GM18867 (cell line): Measurements from ENCODE around the gene XPO5.
"Not testable (repeated sequence)": the region's sequence is repeated elsewhere in the genome, so short reads cannot be mapped to it uniquely, and the experiment has no call there.

Source experiments
- ATAC-seq: cut with Tn5 transposase; IDR thresholded peaks from one replicate; pipeline ENCODE4 v1.9.1; 2021; ENCODE audit warnings: mild to moderate bottlenecking, moderate library complexity; ENCODE audit not compliant: unreplicated experiment

The XPO5 gene

DNA sequence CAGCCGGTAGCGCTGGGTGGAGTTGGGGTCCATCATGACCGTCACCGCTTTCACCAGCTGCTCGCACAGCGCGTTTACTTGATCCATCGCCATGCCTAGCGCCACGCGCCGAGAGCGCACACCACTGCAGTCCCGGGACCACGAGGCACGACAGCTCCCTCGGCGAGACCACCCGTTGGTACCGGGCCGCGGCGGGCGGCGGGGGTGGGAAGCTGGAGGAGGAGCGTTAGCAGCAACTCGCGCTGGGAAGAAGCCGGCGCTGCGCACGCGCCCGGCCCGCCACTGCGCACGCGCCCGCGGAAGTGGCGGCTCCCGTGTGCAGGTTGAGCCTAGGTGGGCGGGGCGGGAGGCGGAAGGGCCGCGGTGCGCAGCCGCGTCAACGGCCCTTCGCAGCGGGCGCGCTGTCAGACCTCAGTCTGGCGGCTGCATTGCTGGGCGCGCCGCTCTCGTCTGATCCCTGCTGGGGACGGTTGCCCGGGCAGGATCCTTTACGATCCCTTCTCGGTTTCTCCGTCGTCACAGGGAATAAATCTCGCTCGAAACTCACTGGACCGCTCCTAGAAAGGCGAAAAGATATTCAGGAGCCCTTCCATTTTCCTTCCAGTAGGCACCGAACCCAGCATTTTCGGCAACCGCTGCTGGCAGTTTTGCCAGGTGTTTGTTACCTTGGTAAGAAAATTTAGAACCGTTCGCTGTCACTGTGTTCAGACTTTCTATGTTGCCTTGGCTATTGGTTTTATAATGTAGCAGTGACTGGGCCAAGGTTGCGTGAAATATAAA is at the start of gene XPO5, which contains the start of gene POLH:
XPO5 (minus strand) TSS at position 267 of the 780 bp plus-strand sequence; CDS start at position 93, 174 bp downstream.
POLH (plus strand) TSS at position 414 of the 780 bp plus-strand sequence. CDS start 6,135 bp downstream, outside the sequence.
- peak; percentile 92 for ATAC-seq

GRCh38 chr6:43625393-43625992 is 49.7 kb upstream of the XPO5 start:
- no peak for ATAC-seq

- no peak for ATAC-seq
Observed at GRCh38 chr6:43624786-43625288, 49.0 kb upstream of the XPO5 start.

- no peak for ATAC-seq
Observed at GRCh38 chr6:43623880-43624785, 48.3 kb upstream of the XPO5 start.

DNA sequence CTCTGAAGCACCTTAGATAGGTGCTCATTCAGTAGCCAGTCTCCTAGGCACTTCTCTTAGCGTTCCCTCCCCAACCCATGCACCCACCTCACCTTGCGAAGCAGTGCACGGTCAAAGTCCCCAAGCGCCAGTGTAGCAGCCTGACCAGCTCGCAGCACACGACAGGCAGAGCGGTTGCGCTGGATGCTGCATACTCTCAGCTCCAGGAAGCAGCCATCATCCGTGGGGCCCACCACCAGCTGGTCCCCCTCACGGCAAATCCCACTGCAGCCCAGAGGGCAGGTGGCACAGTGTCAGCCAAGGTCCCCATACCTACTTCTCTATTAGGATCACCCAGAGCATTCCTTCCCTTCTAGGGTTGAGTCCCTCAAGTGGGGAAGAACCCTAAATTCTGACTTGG is 46.7 kb upstream of the XPO5 start:
- no peak for ATAC-seq

GRCh38 chr6:43621836-43622180 is 46.0 kb upstream of the XPO5 start:
- ATAC-seq = no peak

DNA sequence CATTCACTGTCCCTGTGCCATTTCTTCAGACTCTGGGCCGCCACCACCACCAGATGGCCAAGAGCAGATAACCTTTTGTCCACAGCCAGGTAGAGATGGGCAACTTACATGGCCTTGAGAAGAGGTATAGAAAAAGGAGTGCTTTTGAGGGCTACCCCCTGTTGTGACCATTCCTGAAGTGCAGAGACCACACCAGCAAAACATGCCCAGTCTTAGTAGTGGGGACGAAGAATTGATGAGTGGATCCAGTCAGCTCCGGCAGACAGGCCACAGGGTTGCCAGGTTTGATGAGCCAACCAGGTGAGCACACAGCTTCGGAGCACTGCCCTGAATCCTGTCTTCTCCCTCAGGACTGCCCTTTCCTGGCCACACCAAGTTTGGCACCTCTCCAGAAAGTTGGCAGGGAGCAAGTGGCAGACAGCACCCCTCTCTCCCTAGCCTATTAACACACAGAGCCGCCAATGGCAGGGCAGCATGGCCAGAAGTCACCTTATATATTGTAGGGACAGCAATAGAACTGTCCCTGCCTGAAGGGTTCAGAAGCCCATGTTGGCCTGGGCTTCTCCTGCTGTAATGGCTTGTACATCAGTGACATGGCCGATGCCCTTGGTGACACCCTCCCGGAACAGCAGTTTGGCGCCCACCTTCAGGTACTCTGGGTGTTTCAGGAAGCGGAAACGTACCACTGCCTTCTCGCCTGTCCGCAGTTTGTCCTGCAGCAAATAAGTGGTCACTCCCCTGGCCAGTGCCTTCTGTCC is 45.4 kb upstream of the XPO5 start:
- no peak for ATAC-seq

DNA sequence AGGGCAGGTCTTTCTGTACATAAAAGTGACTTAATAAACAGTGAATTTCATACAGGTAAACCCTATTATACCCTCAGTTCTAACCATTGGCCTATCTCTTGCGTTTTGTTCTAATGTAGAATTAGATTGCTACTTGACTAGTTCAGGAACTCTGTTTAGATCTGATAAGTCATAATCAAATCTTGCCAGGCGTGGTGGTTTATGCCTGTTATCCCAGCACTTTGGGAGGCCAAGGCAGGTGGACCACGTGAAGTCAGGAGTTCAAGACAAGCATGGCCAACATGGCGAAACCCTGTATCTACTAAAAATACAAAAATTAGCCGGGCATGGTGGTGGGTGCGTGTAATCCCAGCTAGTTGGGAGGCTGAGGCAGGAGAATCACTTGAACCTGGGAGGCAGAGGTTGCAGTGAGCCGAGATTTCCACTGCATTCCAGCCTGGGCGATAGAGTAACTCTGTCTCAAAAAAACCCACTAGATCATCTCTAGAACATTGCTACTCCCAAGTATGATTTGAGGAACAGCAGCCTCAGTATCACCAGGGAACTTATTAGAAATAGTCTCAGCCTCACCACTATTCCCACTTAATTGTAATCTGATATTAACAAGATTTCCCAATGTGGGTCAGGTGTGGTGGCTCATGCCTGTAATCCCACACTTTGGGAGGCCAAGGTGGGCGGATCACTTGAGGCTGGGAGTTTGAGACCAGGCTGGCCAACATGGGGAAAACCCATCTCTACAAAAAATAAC is 41.1 kb upstream of the XPO5 start:
- ATAC-seq = no peak

DNA sequence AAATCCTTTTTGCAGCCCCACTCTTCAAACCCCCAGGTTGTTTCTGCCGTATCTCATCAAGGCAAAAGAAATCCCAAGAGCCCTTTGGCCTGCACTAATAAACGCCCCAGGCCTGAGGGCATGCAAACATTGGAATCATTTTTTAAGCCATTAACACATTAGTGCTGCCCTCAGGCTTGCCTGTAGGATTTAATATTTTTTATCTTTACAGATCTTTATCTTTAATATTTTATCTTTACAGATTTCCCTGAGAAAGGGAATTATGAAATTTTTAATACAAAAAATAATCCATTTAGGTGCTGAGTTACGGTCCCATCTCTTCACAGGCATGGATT is 38.5 kb upstream of the XPO5 start:
- no peak for ATAC-seq

DNA sequence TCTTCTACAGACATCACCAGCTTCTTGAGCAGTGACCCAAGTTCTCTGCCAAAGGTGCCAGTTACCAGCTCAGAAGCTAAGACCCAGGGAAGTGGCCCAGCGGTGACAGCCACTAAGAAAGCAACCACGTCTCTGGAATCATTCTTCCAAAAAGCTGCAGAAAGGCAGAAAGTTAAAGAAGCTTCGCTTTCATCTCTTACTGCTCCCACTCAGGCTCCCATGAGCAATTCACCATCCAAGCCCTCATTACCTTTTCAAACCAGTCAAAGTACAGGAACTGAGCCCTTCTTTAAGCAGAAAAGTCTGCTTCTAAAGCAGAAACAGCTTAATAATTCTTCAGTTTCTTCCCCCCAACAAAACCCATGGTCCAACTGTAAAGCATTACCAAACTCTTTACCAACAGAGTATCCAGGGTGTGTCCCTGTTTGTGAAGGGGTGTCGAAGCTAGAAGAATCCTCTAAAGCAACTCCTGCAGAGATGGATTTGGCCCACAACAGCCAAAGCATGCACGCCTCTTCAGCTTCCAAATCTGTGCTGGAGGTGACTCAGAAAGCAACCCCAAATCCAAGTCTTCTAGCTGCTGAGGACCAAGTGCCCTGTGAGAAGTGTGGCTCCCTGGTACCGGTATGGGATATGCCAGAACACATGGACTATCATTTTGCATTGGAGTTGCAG is 38.0 kb upstream of the XPO5 start:
- no peak for ATAC-seq

DNA sequence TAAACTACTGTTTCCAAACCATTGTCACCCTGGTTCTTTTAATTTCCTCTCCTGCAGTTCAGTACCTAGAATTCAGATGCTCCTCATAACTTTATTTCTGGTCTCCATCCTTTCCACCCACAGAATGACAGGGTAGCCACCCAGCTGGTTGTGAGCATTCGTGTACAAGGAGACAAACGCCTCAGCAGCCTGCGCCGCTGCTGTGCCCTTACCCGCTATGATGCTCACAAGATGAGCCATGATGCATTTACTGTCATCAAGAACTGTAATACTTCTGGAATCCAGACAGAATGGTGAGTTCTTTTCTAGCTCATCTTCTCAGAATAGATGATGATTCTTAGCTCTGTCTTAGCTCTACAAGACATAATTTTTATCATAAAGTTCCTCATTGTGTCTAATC is 34.6 kb upstream of the XPO5 start:
- no peak for ATAC-seq

- ATAC-seq = no peak
Observed at GRCh38 chr6:43609402-43609801, 33.6 kb upstream of the XPO5 start.

DNA sequence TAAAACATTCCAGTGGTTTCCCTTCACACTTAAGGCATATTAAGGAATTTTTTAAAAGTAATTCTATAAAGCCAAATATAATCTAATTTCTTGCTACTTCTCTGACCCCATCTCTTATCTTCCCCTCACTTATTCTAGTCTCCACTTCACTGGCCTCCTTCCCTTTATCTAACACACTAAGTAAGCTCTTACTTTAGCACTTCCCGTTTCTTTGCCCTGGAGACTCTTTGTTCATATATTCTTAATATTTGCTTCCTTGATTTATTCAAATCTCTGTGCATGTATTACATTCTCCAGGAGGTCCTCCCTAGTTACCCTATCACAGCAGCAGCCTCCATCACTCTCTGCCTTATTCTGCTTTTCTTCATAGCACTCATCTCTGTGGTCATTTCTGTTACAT is 33.0 kb upstream of the XPO5 start:
- no peak for ATAC-seq

DNA sequence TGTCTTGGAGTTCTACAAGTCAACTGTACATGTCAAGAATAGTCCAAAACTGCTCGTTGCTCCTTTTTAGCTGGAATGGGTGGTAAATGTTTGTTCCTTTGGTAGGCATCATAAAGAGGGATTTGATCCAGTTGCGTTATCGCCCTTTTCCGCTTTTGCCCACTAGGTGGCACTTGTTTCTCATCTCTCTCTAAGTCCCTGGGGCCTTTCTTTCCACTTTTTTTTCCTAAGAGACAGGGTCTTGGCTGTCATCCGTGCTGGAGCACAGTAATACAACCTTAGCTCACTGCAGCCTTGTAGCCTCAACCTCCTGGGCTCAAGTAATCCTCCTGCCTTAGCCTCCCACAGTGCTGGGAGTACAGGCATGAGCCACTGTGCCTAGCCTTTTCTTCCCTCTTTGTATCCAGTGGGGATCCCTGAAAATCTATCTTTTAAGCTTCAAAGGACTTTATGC is 32.5 kb upstream of the XPO5 start:
- ATAC-seq = no peak

GRCh38 chr6:43606019-43606418 is 30.2 kb upstream of the XPO5 start:
- no peak for ATAC-seq

DNA sequence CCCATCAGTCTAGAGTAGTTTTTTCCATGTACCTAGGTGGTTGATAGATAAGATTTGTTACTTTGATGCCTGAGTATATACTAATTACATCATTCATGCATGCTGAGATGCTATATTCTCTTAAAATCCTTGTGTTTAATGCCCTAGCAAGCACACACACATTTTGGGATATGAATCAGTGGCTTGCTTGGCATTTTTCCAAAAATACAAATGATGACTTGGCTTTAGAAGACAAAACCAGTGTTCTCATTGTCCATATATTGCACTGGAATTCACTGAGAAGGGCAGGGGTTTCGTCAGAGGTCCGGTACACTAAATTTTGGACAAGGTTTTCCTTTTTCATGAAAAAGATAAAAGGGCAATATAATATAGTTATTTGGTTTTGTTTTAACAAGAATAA is 28.3 kb upstream of the XPO5 start:
- no peak for ATAC-seq

DNA sequence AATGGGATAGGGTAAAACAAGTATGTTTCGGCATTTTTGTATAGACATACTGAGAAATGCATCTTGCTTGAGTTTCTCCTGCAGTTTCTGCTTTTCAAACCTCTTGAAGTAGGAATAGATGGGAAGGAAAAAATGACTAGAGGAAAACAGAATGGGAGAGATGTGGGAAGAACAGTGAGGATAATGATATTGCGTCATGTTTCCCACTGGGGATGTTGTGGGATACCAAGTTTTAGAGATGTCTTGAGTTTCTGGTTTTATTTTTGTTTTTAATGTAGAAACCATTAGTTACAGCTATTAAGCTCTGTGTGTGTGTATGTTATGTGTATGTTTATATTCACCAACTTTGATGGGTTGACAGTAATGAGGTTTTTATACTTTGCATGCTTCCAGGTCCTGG is 24.8 kb upstream of the XPO5 start:
- no peak for ATAC-seq

GRCh38 chr6:43593938-43594337 is 18.1 kb upstream of the XPO5 start:
- ATAC-seq = no peak

- ATAC-seq = not testable (repeated sequence)
Observed at GRCh38 chr6:43589564-43589963, 13.7 kb upstream of the XPO5 start.
